ENCODE data around the gene PPP1R27. TPM values are rescaled to one million over a fixed set of nuclear protein-coding genes. Genes with fewer than 3 reads are reported as not detected.

PPP1R27 gene
- total and polyA plus RNA-seq, 2 donors = not detected

DNA sequence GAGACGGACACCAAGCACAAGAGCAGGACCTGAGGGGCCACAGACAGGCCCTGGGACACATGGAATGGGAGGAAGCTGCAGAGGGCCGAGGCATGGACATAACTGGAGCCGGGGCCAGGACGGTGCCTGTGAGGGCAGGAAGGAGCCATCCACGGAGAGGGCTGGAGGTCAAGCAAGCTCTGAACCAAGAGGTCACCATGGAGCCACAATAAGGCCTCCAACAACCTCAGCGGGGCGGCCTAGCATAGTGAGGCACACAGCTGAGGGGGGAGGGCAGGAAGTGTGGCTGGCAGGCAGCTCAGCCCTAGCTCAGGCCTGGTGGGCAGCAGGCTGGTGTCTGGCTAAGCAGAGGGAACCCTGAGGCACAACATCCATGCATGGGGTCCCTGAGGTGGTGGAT is 6.2 kb downstream of the PPP1R27 start:
- no peak for DNase-seq (ENCODE audit: extremely low spot score)
- 75% methylated on average over 7 of the region's 7 CpGs for whole genome bisulfite sequencing
- Histone ChIP-seq H3K4me3 (ENCODE audit: low read depth, low read length) (no peak overlapping the region), H3K4me1 (ENCODE audit: insufficient read depth) (no peaks in the 10 kb centered on the region), H3K36me3 (ENCODE audit: insufficient read depth) (no peaks in the 10 kb centered on the region), H3K27ac (ENCODE audit: low read depth) (no peak overlapping the region)

GRCh38 chr17:81825841-81826466 is 8.9 kb downstream of the PPP1R27 start:
- no peak overlapping the region for H3K27ac ChIP-seq (ENCODE audit: low read depth)
- DNase-seq (ENCODE audit: extremely low spot score) = no peak
- H3K4me3 ChIP-seq (ENCODE audit: low read depth, low read length) = no peak overlapping the region
- WGBS = 75% methylated on average over 11 of the region's 11 CpGs
- H3K36me3 ChIP-seq (ENCODE audit: insufficient read depth) = no peaks in the 10 kb centered on the region
- H3K4me1 ChIP-seq (ENCODE audit: insufficient read depth) = no peaks in the 10 kb centered on the region

DNA sequence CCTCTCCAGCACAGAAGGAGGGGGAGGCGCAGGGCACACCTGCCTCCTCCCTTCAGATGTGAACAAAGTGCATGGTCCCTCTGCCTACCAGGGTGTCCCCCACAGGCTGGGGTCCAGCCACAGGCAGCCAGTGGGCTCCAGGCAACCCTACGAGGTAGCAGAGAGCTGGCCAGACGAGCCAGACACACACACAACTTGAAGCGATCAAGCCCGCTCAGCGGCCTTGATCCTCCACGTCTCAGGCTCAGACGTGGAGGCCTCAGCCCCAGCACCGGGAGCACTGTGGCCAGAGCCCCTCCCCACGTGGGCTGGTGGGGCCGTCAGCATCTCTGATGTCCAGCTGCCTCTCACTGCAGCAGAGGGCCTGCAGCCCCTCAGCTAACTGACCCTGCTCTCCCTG is 10.3 kb downstream of the PPP1R27 start:
- WGBS = 84% methylated on average over 11 of the region's 11 CpGs
- H3K36me3 ChIP-seq (ENCODE audit: insufficient read depth) = no peaks in the 10 kb centered on the region
- H3K27ac ChIP-seq (ENCODE audit: low read depth) = no peak overlapping the region
- H3K4me3 ChIP-seq (ENCODE audit: low read depth, low read length) = no peak overlapping the region
- H3K4me1 ChIP-seq (ENCODE audit: insufficient read depth) = no peaks in the 10 kb centered on the region
- no peak for DNase-seq (ENCODE audit: extremely low spot score)

GRCh38 chr17:81823820-81824550 is 10.9 kb downstream of the PPP1R27 start:
- 88% methylated on average over 33 of the region's 33 CpGs for WGBS
- H3K4me1 ChIP-seq (ENCODE audit: insufficient read depth) = no peaks in the 10 kb centered on the region
- DNase-seq (ENCODE audit: extremely low spot score) = no peak
- no peak overlapping the region for H3K27ac ChIP-seq (ENCODE audit: low read depth)
- no peaks in the 10 kb centered on the region for H3K36me3 ChIP-seq (ENCODE audit: insufficient read depth)
- no peak overlapping the region for H3K4me3 ChIP-seq (ENCODE audit: low read depth, low read length)

- no peaks in the 10 kb centered on the region for H3K4me1 ChIP-seq (ENCODE audit: insufficient read depth)
- no peak overlapping the region for H3K4me3 ChIP-seq (ENCODE audit: low read depth, low read length)
- WGBS = 93% methylated on average over 30 of the region's 30 CpGs
- no peak for DNase-seq (ENCODE audit: extremely low spot score)
- H3K36me3 ChIP-seq (ENCODE audit: insufficient read depth) = no peaks in the 10 kb centered on the region
- no peak overlapping the region for H3K27ac ChIP-seq (ENCODE audit: low read depth)
These were observed 11.6 kb downstream of the PPP1R27 start for GRCh38 chr17:81822996-81823819.

- Histone ChIP-seq H3K36me3 (ENCODE audit: insufficient read depth) (no peaks in the 10 kb centered on the region), H3K27ac (ENCODE audit: low read depth) (no peak overlapping the region), H3K4me3 (ENCODE audit: low read depth, low read length) (no peak overlapping the region), H3K4me1 (ENCODE audit: insufficient read depth) (no peaks in the 10 kb centered on the region)
- 85% methylated on average over 8 of the region's 8 CpGs for WGBS
- DNase-seq (ENCODE audit: extremely low spot score) = no peak
These were observed 12.6 kb downstream of the PPP1R27 start for GRCh38 chr17:81822312-81822637.

DNA sequence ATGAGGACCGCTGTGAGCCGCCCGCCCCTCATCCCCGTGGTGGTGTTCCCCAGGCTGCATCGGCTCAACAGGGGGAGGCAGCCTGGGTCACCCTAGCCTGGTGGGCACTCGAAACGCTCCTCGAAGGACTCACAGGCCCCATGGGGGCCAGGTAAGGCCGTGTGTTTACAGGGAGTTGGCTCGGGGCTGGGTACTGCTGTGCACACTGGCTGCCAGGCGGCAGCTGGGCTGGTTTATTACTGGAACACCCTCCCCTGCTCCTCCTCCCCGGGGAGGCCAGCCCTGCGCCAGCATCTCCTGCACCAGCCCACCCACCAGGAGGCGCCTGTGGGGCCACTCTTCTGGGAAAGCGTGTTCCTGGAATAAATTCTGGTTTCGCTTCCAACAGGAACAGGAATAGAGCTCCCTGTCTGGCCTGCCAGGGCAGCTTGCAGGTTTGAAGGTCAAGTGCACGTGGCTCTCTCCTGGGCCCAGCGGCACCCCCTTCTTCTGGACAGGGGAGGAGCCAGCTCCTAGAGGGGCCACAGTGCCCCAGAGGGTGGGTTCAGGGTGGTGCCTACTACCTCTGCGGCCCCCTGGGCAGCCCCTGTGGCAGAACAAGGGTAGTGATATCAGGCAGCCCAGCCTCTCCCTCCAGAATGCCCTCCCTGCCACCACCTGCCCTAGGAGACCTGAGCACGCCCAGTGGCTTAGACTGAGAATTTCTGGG is 13.1 kb downstream of the PPP1R27 start:
- WGBS = 39% methylated on average over 20 of the region's 20 CpGs
- Histone ChIP-seq H3K4me3 (ENCODE audit: low read depth, low read length) (no peak overlapping the region), H3K4me1 (ENCODE audit: insufficient read depth) (no peaks in the 10 kb centered on the region), H3K27ac (ENCODE audit: low read depth) (no peak overlapping the region), H3K36me3 (ENCODE audit: insufficient read depth) (no peaks in the 10 kb centered on the region)
- no peak for DNase-seq (ENCODE audit: extremely low spot score)

GRCh38 chr17:81821147-81821546 is 13.7 kb downstream of the PPP1R27 start:
- no peaks in the 10 kb centered on the region for H3K36me3 ChIP-seq (ENCODE audit: insufficient read depth)

DNA sequence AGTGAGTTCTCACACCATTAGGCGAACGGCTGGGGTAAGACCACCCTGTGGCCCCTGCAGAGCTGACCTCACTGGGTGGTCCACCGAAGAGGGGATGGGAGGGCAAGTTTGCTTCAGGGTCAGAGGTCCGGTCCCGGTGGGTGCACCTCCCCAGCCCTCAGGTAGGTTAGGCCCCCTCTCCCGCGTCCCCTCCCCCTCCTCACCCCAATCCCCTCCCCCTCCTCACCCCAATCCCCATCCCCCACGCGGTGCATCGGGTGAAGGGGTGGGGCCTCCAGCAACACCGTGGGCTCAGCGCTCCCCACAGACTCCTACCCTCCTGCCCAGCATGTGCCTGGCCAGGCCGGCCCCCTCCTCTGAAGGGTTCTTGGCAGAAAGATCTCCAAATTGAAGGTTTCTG is 15.1 kb downstream of the PPP1R27 start:
- Histone ChIP-seq H3K4me3 (ENCODE audit: low read depth, low read length) (no peak overlapping the region), H3K27ac (ENCODE audit: low read depth) (no peak overlapping the region), H3K4me1 (ENCODE audit: insufficient read depth) (no peaks in the 10 kb centered on the region), H3K36me3 (ENCODE audit: insufficient read depth) (no peaks in the 10 kb centered on the region)
- DNase-seq (ENCODE audit: extremely low spot score) = no peak
- 26% methylated on average over 13 of the region's 13 CpGs for WGBS

More at GRCh38 chr17:81821147-81821546, 13.7 kb downstream of the PPP1R27 start:
- no peak overlapping the region for H3K27ac ChIP-seq (ENCODE audit: low read depth)
- no peak overlapping the region for H3K4me3 ChIP-seq (ENCODE audit: low read depth, low read length)
- no peak for DNase-seq (ENCODE audit: extremely low spot score)
- no peaks in the 10 kb centered on the region for H3K4me1 ChIP-seq (ENCODE audit: insufficient read depth)
- WGBS = 84% methylated on average over 8 of the region's 8 CpGs

GRCh38 chr17:81817758-81818147 is 17.1 kb downstream of the PPP1R27 start:
- no peak overlapping the region for H3K4me3 ChIP-seq (ENCODE audit: low read depth, low read length)
- no peaks in the 10 kb centered on the region for H3K36me3 ChIP-seq (ENCODE audit: insufficient read depth)
- no peaks in the 10 kb centered on the region for H3K4me1 ChIP-seq (ENCODE audit: insufficient read depth)
- WGBS = 46% methylated on average over 7 of the region's 7 CpGs
- H3K27ac ChIP-seq (ENCODE audit: low read depth) = no peak overlapping the region
- DNase-seq (ENCODE audit: extremely low spot score) = no peak

DNA sequence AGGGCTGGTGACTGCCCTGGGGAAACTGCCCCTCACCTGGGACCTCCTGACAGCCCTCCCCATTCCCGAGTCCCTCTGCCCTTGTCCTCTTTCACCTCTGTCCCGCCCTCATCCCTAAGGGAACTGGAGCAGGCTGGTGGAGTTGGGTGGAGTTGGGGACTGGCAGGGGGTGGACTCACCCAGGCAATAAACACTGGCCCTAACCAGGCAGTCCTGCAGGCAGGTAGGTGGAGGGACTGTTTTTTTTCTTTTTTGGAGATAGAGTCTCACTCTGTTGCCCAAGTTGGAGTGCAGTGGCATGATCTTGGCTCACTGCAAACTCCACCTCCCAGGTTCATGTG is 19.2 kb downstream of the PPP1R27 start:
- WGBS = 52% methylated on average over 2 of the region's 2 CpGs
- DNase-seq (ENCODE audit: extremely low spot score) = no peak
- Histone ChIP-seq H3K4me1 (ENCODE audit: insufficient read depth) (no peaks in the 10 kb centered on the region), H3K4me3 (ENCODE audit: low read depth, low read length) (no peak overlapping the region), H3K36me3 (ENCODE audit: insufficient read depth) (no peaks in the 10 kb centered on the region), H3K27ac (ENCODE audit: low read depth) (no peak overlapping the region)

DNA sequence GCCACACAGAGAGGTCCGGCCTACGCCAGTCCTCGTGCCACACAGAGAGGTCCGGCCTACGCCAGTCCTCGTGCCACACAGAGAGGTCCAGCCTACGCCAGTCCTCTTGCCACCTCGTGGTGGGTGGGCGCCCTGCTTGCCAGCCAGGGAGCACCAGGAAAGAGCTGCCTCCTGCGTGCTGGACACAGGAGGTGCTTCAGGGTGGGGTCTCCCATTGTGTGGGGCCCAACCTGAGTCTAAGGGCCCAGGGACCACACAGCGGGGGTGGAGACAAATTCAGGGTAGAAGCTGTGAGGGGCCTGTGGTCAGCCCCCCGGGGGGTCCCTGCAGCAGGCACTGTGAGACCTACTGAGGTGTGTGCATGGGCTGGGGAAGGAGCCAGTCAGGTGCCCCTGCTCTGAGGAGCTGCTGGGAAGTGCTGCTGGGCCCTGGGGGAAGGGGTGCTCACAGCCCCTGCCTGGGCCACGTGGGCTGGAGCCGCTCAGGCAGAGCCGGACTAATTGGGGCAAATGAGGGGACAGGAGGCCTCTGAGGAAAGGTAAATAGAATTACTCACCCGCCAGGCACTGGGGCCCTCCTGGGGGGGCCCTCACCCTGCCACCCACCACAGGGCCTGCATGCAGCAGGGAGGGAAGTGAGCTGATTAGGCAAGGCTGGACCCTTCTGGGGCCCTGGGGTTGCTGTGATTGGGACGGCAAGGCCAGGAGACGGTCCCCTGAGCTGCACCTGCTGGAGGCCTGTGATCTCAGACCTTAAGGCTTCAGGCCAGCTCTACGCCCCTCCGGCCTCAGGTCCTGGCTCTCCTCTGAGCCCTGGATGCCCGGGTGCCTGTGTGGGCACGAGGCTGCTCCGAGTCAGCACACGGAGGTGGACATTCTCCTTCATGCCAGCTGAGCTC is 19.9 kb downstream of the PPP1R27 start:
- H3K27ac ChIP-seq (ENCODE audit: low read depth) = no peak overlapping the region
- no peaks in the 10 kb centered on the region for H3K4me1 ChIP-seq (ENCODE audit: insufficient read depth)
- WGBS = 66% methylated on average over 22 of the region's 24 CpGs
- no peaks in the 10 kb centered on the region for H3K36me3 ChIP-seq (ENCODE audit: insufficient read depth)
- no peak overlapping the region for H3K4me3 ChIP-seq (ENCODE audit: low read depth, low read length)
- no peak for DNase-seq (ENCODE audit: extremely low spot score)

Measured in urinary bladder (tissue), 4 donors.